ENCODE measurements around the gene UCHL5.
"Not testable (repeated sequence)": the region's sequence is repeated elsewhere in the genome, so short reads cannot be mapped to it uniquely, and the experiment has no call there.

Gene UCHL5

GRCh38 chr1:193009501-193009900 lies 49.7 kb downstream of the UCHL5 start:
- no peak for DNase-seq

- no peak for DNase-seq
These were observed 53.4 kb downstream of the UCHL5 start for GRCh38 chr1:193005785-193006184.

GRCh38 chr1:192998536-192998935 lies 60.6 kb downstream of the UCHL5 start:
- DNase-seq: no peak

GRCh38 chr1:192994141-192994540 lies 65.0 kb downstream of the UCHL5 start:
- no peak for DNase-seq

- DNase-seq: no peak
These were observed 65.6 kb downstream of the UCHL5 start for GRCh38 chr1:192993426-192994085.

- DNase-seq: not testable (repeated sequence)
These were observed 72.3 kb downstream of the UCHL5 start for GRCh38 chr1:192986748-192987334.

- no peak for DNase-seq
These were observed 72.9 kb downstream of the UCHL5 start for GRCh38 chr1:192986110-192986747.

GRCh38 chr1:192984080-192984479 lies 75.1 kb downstream of the UCHL5 start:
- no peak for DNase-seq

- no peak for DNase-seq
These were observed 75.7 kb downstream of the UCHL5 start for GRCh38 chr1:192983349-192983980.

GRCh38 chr1:192980856-192981255 lies 78.3 kb downstream of the UCHL5 start:
- no peak for DNase-seq

GRCh38 chr1:192980334-192980733 lies 78.8 kb downstream of the UCHL5 start:
- not testable (repeated sequence) for DNase-seq

- no peak for DNase-seq
These were observed 79.6 kb downstream of the UCHL5 start for GRCh38 chr1:192979542-192979941.

GRCh38 chr1:192978195-192978710 lies 80.9 kb downstream of the UCHL5 start:
- no peak for DNase-seq

GRCh38 chr1:192977089-192977706 lies 82.0 kb downstream of the UCHL5 start:
- no peak for DNase-seq

GRCh38 chr1:192976576-192976975 lies 82.6 kb downstream of the UCHL5 start:
- no peak for DNase-seq

GRCh38 chr1:192974701-192975100 lies 84.5 kb downstream of the UCHL5 start:
- DNase-seq: no peak

- no peak for DNase-seq
These were observed 85.2 kb downstream of the UCHL5 start for GRCh38 chr1:192973988-192974387.

GRCh38 chr1:192973202-192973601 lies 86.0 kb downstream of the UCHL5 start:
- DNase-seq: no peak

GRCh38 chr1:192969091-192969490 lies 90.1 kb downstream of the UCHL5 start:
- no peak for DNase-seq

- DNase-seq: no peak
These were observed 90.8 kb downstream of the UCHL5 start for GRCh38 chr1:192968323-192968722.

- no peak for DNase-seq
These were observed 91.3 kb downstream of the UCHL5 start for GRCh38 chr1:192967901-192968300.

- DNase-seq: no peak
These were observed 91.8 kb downstream of the UCHL5 start for GRCh38 chr1:192967211-192967877.

- DNase-seq: no peak
These were observed 93.1 kb downstream of the UCHL5 start for GRCh38 chr1:192966073-192966472.
